Liver (tissue), 3 donors: ENCODE results near the gene NHERF2.

ENCODE experiments used
- CTCF ChIP-seq: fragments of 150-350 bp; IDR thresholded peaks from 2 replicates; pipeline ENCODE4 v1.5.1; 2017; ENCODE audit warnings: improper control_type of control experiment, low read depth, low read length; ENCODE audit not compliant: missing input control
- EGR1 ChIP-seq, 2 donors: IDR thresholded peaks; 2 replicates each; pipeline ENCODE4 v1.6.1; 2016 to 2018; ENCODE audit warnings: antibody characterized with exemption in 2 of 2, low read depth in 2 of 2
- MAX ChIP-seq: IDR thresholded peaks from 2 replicates; pipeline ENCODE4 v1.6.1; 2016; ENCODE audit warnings: antibody characterized with exemption
- YY1 ChIP-seq: IDR thresholded peaks from 2 replicates; pipeline ENCODE4 v1.6.1; 2016; ENCODE audit warnings: antibody characterized with exemption, mild to moderate bottlenecking
- donor health status: healthy.
- donor health status: healthy.

- no peak for TF ChIP-seq CTCF
- no peak for TF ChIP-seq YY1
- no peak for TF ChIP-seq EGR1 (IDR thresholded peaks at IDR 0.05; ENCODE audit: low read depth in 2 of 2)
- TF ChIP-seq MAX = no peak
Measured at GRCh38 chr16:1990351-1991134, 36.2 kb upstream of the NHERF2 start.
